ENCODE results near the gene CPED1.
A peak's percentile ranks its signal among the peaks of the same experiment; 100 is the strongest.

Gene CPED1

GRCh38 chr7:120941856-120942255, 46.7 kb upstream of the CPED1 start (continued):
- TF ChIP-seq ZBTB49 (tag by site-specific recombination; IDR thresholded peaks at IDR 0.05; ENCODE audit: low read depth) (no peak), SP2 (tag by site-specific recombination; IDR thresholded peaks at IDR 0.05) (no peak)

- H3K36me3 ChIP-seq (ENCODE audit: control insufficient read depth in 2 of 2, insufficient read depth in 1 of 2, low read length in 2 of 2) = no peaks in the 10 kb centered on the region
- H3K27ac ChIP-seq (ENCODE audit: extremely low read depth, low read depth, low read length) = no peak overlapping the region
- no peak for TF ChIP-seq ZSCAN16 (tag by site-specific recombination; IDR thresholded peaks at IDR 0.05)
- peak; percentile 81 for TF ChIP-seq ZNF664 (tag by site-specific recombination; IDR thresholded peaks at IDR 0.05)
- H3K4me3 ChIP-seq (ENCODE audit: low read depth, low read length) = no peak overlapping the region
- CTCF ChIA-PET = interaction anchor here (1.3 to 3.2 kb wide), 2 partner anchors 137 to 151 kb away, joined by 8 to 10 read pairs; no protein-coding TSS in a partner anchor
- peaks cover 4% of the 10 kb centered on the region; the same call in 1 of the 2 replicates for H3K4me1 ChIP-seq (ENCODE audit: control insufficient read depth, insufficient read depth, low read length)
- no peaks in the 10 kb centered on the region for H3K9me3 ChIP-seq (ENCODE audit: control insufficient read depth, insufficient read depth, low read depth, low read length)
- POLR2A ChIA-PET = no interaction called here
These were observed 45.6 kb upstream of the CPED1 start for GRCh38 chr7:120942861-120943260.

GRCh38 chr7:120944826-120945562, 43.5 kb upstream of the CPED1 start:
- ChIA-PET POLR2A (no interaction called here), CTCF (interaction anchor here (0.8 to 3.2 kb wide), 3 partner anchors 42 to 153 kb away, joined by 3 to 10 read pairs (median 3); no protein-coding TSS in a partner anchor)
- Histone ChIP-seq H3K27ac (ENCODE audit: extremely low read depth, low read depth, low read length) (no peak overlapping the region), H3K9me3 (ENCODE audit: control insufficient read depth, insufficient read depth, low read depth, low read length) (no peaks in the 10 kb centered on the region), H3K4me3 (ENCODE audit: low read depth, low read length) (no peak overlapping the region), H3K4me1 (ENCODE audit: control insufficient read depth, insufficient read depth, low read length) (peaks cover 12% of the 10 kb centered on the region; the same call in 1 of the 2 replicates), H3K36me3 (ENCODE audit: control insufficient read depth in 2 of 2, insufficient read depth in 1 of 2, low read length in 2 of 2) (no peaks in the 10 kb centered on the region)
- no peak for TF ChIP-seq ZNF223 (tag by site-specific recombination; IDR thresholded peaks at IDR 0.05)
- peak; percentile 68; the same call in 1 of the 2 replicates for TF ChIP-seq ZBTB44 (tag by site-specific recombination; IDR thresholded peaks at IDR 0.05)
- peak; percentile 97 for TF ChIP-seq FEZF1 (tag by site-specific recombination; IDR thresholded peaks at IDR 0.05)
- TF ChIP-seq ZNF544 (tag by site-specific recombination; IDR thresholded peaks at IDR 0.05) = no peak
- 0 out of 2 replicates have a peak, but pooled peaks have one; percentile 29 for TF ChIP-seq KLF7 (tag by site-specific recombination; IDR thresholded peaks at IDR 0.05; ENCODE audit: borderline replicate concordance)
- TF ChIP-seq GFI1B (tag by site-specific recombination; IDR thresholded peaks at IDR 0.05) = 0 out of 2 replicates have a peak, but pooled peaks have one; percentile 15
- no peak for TF ChIP-seq ZBTB49 (tag by site-specific recombination; IDR thresholded peaks at IDR 0.05; ENCODE audit: low read depth)
- TF ChIP-seq ZNF629 (tag by site-specific recombination; IDR thresholded peaks at IDR 0.05) = 0 out of 2 replicates have a peak, but pooled peaks have one; percentile 29
- 0 out of 2 replicates have a peak, but pooled peaks have one; percentile 50 for TF ChIP-seq ZNF580 (tag by site-specific recombination; IDR thresholded peaks at IDR 0.05)
- TF ChIP-seq IKZF3 (tag by site-specific recombination; IDR thresholded peaks at IDR 0.05) = peak; percentile 84
- no peak for TF ChIP-seq KLF16 (tag by site-specific recombination; IDR thresholded peaks at IDR 0.05)
- TF ChIP-seq ZEB2 (tag by site-specific recombination; IDR thresholded peaks at IDR 0.05) = peak; percentile 72
- TF ChIP-seq GLI4 (tag by site-specific recombination; IDR thresholded peaks at IDR 0.05) = no peak
- no peak for TF ChIP-seq SP3 (tag by site-specific recombination; IDR thresholded peaks at IDR 0.05)
- TF ChIP-seq ZXDB (tag by site-specific recombination; IDR thresholded peaks at IDR 0.05) = peak; percentile 56; the same call in 1 of the 2 replicates
- peak; percentile 78 for TF ChIP-seq PRDM4 (tag by site-specific recombination; IDR thresholded peaks at IDR 0.05)
- TF ChIP-seq ZNF596 (tag by site-specific recombination; IDR thresholded peaks at IDR 0.05) = 0 out of 2 replicates have a peak, but pooled peaks have one; percentile 23
- TF ChIP-seq ZNF184 (tag by site-specific recombination; IDR thresholded peaks at IDR 0.05) = 0 out of 2 replicates have a peak, but pooled peaks have one; percentile 9
- TF ChIP-seq ZNF169 (tag by site-specific recombination; IDR thresholded peaks at IDR 0.05) = no peak
- no peak for TF ChIP-seq SP2 (tag by site-specific recombination; IDR thresholded peaks at IDR 0.05)
- peak; percentile 21; the same call in 1 of the 2 replicates for TF ChIP-seq MZF1 (tag by site-specific recombination; IDR thresholded peaks at IDR 0.05; ENCODE audit: borderline replicate concordance)
